H54 (cell line): ENCODE data around the gene ENTHD1.
"Not testable (repeated sequence)": the region's sequence is repeated elsewhere in the genome, so short reads cannot be mapped to it uniquely, and the experiment has no call there.

ENCODE experiments used
- DNase-seq: peaks from one replicate; pipeline ENCODE4 v3.0.0; 2011; ENCODE audit warnings: low spot score, mixed read lengths; ENCODE audit not compliant: insufficient read length
- FAIRE-seq: peaks from 3 replicates; lab custom pipeline; 2011; peaks lifted over from hg19 to GRCh38; lab: Jason Lieb, UNC
- POLR2A ChIP-seq: IDR thresholded peaks from 2 replicates; pipeline ENCODE4 v1.6.1; 2011; ENCODE audit warnings: low read depth, mild to moderate bottlenecking, low read length

Gene ENTHD1

DNA sequence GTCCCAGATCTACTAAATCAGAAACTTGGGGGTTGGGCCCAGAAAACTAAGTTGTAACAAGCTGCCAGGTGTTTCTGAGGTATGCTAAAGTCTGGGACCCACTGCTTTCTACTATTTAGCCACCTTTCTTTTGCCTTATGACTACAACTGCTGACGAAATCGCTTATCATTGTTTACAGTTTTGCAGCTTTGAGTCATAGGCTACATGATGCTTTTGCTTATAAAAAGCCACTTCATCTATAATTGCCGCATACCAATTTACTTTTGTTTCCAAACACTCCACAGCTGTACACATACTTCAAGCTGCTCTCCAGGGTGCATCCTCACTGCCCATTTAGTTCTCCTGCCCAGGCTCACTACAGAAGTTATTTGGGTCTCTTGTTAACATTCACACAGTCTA, 144.7 kb downstream of the ENTHD1 start:
- DNase-seq, result no peak
- no peak for FAIRE-seq
- no peak for TF ChIP-seq POLR2A

DNA sequence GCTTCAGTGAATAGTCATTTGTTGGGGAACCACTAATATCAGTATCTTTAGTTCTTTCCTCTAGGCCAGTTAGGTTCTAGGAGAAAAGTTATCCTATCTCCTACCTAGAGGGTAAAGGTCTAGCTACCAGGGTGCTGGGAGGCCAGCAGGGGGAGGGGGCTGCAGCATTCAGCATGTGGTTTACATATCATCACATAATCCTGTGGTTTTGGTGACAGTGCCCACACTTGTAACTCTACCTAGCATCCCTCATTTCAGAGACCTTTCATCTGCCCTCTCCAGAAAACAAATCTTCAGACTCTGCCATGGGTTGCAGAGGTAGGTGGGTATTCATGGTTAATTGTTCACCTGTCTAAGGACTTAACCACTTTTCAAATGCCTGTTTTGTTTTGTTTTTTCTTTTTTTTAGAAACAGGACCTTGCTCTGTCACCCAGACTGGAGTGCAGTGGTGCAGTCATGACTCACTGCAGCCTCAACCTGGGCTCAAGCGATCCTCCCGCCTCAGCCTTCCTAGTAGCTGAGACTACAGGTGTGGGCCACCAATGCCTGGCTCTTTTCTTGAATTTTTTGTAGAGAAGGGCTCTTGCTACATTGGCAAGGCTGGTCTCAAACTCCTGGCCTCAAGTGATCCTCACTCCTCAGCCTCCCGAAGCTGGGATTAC, 146.8 kb downstream of the ENTHD1 start:
- no peak for FAIRE-seq
- no peak for DNase-seq
- TF ChIP-seq POLR2A, result no peak

DNA sequence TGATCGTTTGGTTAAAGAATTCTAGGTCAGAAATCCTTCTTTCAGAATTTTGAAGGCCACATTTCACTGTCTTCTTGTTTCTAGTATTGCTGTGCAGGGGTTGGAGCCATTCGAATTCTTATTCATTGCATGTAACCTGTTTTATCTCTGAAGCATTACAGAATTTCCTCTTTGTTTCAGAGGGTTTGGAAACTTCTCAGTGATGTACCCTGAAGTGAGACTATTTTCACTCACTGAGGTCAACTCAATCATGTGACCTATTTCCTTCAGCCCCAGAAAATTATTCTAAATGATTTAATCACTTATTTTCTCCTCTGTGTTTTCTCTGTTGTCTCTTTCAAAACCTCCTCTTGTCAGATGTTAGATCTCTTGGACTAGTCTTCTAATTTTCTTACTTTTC, 147.8 kb downstream of the ENTHD1 start:
- DNase-seq (no peak), FAIRE-seq (no peak)
- no peak for TF ChIP-seq POLR2A

DNA sequence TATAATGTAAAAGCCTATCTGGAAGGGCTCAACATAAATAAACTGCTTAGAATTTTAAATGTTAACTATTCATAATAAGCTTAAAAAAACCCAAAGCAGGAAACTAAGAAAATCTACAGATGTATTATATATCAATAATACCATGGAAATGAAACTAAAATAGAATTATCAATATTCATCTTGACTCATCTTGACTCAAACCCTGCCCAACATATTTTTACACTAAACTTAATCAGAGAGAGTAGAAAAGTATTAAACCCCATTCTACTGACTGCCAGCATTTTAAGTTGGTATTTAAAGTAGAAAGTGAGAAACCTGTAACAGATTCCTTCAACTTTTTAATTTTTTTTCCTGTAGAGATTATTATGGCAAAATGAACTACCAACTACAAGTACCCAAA, 149.2 kb downstream of the ENTHD1 start:
- FAIRE-seq (no peak), DNase-seq (no peak)
- no peak for TF ChIP-seq POLR2A

DNA sequence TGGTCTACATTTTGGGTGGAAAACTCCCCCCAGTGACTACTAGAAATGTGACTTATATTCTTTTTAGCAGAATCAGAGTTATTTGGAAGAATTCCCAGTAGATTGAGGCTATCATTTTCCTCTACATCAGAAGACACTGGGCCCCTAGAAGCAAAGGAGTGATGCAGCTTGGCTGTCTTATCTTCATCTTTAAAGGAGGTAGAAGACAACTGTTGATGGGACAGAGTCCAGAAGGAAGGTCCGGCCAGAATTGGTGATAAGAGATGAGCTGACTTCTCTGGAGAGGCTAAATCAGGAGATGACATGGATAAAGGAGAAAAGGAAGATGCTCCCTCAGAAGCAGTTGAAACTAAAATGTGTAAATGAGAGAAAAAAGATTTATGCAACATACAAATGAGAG, 149.6 kb downstream of the ENTHD1 start:
- DNase-seq (no peak), FAIRE-seq (no peak)

DNA sequence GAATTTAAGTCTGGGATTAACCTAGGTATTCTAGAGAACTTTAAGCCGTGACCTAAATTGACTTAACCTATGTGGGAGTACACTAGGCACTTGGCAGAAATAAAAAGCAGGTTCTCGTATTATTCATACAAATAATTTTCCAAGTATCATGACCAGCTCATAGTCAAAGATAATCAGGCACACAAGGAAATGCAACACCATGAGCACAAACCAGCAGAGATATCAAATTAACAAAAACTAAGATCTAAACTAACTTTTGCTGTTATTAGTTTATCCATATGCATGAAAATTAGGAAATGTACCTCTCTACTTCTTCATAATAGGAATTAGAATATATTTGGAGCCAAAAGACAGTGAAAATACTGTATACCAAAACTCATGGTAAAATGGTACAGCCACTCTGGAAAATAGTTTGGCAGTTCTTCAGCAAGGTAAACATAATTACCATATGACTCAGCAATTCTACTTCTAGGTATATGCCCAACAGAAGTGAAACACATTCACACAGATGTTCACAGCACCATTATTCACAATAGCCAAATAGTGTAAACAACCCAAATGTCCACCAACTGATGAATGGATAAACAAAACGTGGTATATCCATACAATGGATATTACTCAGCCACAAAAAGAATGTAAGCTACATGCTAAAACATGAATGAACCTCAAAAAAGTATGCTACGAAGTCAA, 154.1 kb downstream of the ENTHD1 start:
- no peak for TF ChIP-seq POLR2A
- FAIRE-seq (no peak), DNase-seq (no peak)

More for the DNA sequence above, 149.6 kb downstream of the ENTHD1 start:
- TF ChIP-seq POLR2A, result no peak

DNA sequence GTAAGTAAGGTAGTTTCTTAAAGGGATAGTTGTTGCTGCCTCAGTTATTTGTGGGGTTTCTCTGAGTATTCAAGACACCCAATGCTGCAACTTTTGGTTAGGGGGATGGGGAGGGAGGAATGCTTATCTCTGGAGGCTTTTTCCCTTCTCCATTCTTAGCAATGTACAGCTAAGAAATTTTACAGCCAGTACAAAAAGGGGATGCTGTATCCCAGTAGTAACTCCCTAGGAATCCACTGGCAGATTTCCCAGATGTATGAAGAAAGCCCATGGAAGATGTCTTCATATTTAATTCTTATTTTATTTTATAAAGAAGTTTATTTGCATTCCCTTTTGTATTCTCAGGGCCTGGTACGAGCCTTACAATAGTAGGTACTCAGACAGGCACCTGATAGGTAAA, 154.8 kb downstream of the ENTHD1 start:
- DNase-seq (no peak), FAIRE-seq (no peak)
- no peak for TF ChIP-seq POLR2A

DNA sequence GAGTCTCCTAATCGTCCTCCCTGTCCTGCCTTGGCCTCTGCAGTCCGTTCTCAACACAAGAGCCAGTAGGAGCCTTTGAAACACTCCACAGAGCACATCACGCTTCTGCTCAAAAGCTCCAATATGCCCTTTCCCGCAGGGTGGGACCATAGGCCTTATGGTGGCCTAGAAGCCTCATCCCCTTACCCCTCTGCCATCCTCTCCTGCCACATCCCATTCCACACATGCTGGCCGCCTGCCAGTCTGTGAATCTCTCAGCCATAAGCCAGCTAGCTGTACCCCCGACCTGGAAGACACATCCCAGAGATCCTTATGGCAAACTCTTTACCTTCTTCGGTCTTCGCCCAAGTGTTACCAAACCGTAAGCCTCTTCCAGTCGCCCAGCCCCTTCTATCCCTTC, 157.8 kb downstream of the ENTHD1 start:
- FAIRE-seq, result no peak
- TF ChIP-seq POLR2A, result no peak
- DNase-seq, result no peak

DNA sequence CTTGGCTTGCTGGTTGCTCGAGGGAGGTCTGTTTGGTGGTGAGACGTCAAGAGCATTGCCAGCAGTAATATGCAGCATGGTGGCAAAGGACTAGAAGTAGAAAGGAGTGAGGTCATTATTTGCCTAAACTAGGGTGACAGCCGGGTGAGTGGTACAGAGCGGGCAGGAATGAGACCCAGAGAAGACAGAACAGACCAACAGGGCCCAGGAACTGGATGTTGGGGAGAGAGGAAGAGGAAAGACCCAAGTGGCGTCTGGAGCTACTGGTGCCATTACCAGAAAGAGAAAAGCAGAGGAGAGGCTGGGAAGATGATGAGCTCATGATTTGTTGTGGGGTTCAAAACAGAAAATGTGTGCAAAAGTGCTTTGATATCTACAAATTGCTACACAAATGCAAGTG, 158.7 kb downstream of the ENTHD1 start:
- no peak for DNase-seq
- FAIRE-seq, result no peak
- no peak for TF ChIP-seq POLR2A

DNA sequence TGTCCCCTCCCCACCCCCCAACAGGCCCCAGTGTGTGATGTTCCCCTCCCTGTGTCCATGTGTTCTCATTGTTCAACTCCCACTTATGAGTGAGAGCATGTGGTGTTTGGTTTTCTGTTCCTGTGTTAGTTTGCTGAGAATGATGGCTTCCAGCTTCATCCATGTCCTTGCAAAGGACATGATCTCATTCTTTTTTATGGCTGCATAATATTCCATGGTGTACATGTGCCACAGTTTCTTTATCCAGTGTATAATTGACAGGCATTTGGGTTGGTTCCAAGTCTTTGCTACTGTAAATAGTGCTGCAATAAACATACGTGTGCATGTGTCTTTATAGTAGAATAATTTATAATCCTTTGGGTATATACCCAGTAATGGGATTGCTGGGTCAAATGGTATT, 159.5 kb downstream of the ENTHD1 start:
- not testable (repeated sequence) for FAIRE-seq, DNase-seq

DNA sequence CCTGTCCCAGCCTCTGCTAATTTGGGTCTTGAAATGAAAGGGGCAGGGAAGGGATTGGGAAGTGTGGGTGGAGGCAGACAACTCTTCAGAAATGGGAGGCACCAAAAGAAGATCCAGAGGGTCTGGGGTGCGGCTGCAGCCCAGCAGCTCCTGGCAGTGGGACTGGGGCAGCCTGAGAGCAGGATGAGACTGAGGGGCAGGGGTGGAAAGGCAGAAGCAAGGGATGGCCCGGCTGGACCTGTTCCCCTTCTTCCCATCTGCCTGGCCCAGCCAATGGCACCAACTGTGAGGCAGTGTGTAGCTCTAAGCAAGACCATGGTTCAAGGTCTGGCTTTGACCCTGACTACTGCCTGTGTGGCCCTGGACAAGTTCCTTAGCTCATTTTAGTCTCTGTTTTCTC, 160.4 kb downstream of the ENTHD1 start:
- no peak for DNase-seq
- FAIRE-seq, result no peak
- no peak for TF ChIP-seq POLR2A

DNA sequence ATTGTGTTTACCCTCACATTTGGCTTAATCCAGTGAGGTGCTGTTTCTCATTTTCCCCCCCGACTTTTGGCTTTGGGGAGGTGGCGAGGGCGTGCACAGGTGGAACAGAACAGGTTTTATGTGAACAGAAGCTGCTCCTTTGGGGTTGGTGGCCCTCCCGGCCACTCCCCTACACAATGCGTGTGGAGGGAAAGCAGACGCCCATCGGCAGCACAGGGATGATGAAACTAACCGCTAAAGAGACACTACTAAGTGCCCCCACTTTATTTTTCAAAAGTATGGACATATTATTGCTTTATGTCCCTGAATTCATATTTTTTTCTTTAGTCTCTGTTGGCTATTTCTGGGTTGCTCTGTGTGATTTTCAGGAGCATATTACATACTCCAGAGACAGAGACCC, 160.9 kb downstream of the ENTHD1 start:
- no peak for FAIRE-seq
- no peak for DNase-seq
- TF ChIP-seq POLR2A, result no peak

DNA sequence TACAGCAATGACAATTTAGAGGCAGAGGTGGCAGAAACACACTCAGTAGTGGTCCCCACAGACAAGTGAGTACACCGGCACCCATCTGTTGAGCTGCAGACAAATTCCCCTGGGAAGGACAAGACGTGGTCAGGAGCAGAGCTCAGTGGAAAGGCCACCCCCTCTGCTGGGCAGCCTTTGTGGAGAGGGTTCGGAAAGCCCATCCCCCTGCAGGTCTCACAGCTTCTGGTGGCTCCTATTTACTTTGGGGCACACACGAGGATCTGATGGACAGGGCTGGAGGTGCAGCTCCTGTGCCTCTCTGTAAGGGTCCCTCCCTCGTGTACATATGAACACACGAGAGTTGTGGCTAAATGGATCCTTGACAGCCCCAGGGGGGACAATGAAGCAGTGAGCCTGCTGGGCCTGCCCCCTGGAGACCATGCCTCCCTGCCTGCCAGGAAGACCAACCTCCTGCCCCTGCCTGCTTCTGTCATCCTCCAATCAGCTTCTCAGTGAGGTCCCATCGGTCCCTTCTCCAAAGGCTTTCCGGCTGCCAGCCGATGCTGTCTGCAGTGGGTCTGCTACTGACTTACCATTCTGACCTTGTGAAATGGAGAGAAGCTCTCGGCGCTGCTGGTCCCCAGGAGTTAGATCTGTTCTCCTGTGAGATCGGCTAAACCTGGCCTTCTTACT, 161.5 kb downstream of the ENTHD1 start:
- DNase-seq, result no peak
- no peak for FAIRE-seq

DNA sequence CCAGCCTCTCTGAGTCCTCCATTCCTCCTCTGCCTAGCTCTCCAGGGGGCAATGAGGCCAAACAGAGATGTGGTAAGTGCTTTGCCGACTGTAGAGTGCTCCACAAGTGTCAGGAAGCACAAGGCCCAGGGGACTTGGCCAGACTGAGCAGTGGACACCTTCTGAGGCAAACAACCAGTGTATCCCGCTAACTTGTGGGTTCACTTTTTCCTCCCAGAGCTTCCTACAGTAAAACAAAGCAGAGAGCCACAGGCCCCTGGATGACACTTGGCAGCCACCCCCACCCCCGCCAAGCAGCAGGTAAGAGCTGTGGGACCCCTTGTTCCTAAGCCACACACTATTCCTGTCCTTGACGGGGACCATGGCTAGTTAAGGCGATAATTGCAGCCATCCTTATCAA, 162.1 kb downstream of the ENTHD1 start:
- TF ChIP-seq POLR2A, result no peak
- DNase-seq (no peak), FAIRE-seq (no peak)

More for the DNA sequence above, 161.5 kb downstream of the ENTHD1 start:
- no peak for TF ChIP-seq POLR2A
